ENCODE measurements around the gene EDC4.

- TF ChIP-seq CTCF (IDR thresholded peaks at IDR 0.05) (no peak), POLR2A (IDR thresholded peaks at IDR 0.05) (no peak)
These were observed 671 bp upstream of the EDC4 start for GRCh38 chr16:67872131-67872630.
